Fibroblast of gingiva (primary cell): ENCODE data around the gene TOLLIP.

Experiments
- DNase-seq: peaks from one replicate; pipeline ENCODE4 v3.0.0-alpha.2; 2011; ENCODE audit warnings: low read depth

TOLLIP gene

GRCh38 chr11:1298695-1299492, 10.5 kb downstream of the TOLLIP start:
- DNase-seq = peak; percentile 83

- DNase-seq = no peak
Measured at GRCh38 chr11:1297576-1298473, 11.6 kb downstream of the TOLLIP start.

GRCh38 chr11:1297011-1297575, 12.3 kb downstream of the TOLLIP start:
- no peak for DNase-seq

GRCh38 chr11:1296287-1296686, 13.1 kb downstream of the TOLLIP start:
- DNase-seq = no peak

- DNase-seq = no peak
Measured at GRCh38 chr11:1295591-1295990, 13.8 kb downstream of the TOLLIP start.

- no peak for DNase-seq
Measured at GRCh38 chr11:1295086-1295485, 14.3 kb downstream of the TOLLIP start.

GRCh38 chr11:1293619-1294015, 15.8 kb downstream of the TOLLIP start:
- no peak for DNase-seq

GRCh38 chr11:1292644-1293618, 16.5 kb downstream of the TOLLIP start:
- DNase-seq = no peak

- no peak for DNase-seq
Measured at GRCh38 chr11:1292018-1292643, 17.3 kb downstream of the TOLLIP start.

GRCh38 chr11:1291295-1292017, 18.0 kb downstream of the TOLLIP start:
- DNase-seq = no peak

GRCh38 chr11:1290052-1291040, 19.1 kb downstream of the TOLLIP start:
- DNase-seq = no peak

GRCh38 chr11:1289211-1289935, 20.1 kb downstream of the TOLLIP start:
- DNase-seq = no peak

GRCh38 chr11:1288426-1289151, 20.8 kb downstream of the TOLLIP start:
- no peak for DNase-seq

GRCh38 chr11:1287928-1288327, 21.5 kb downstream of the TOLLIP start:
- no peak for DNase-seq

GRCh38 chr11:1285876-1286275, 23.6 kb downstream of the TOLLIP start:
- DNase-seq = no peak

- DNase-seq = no peak
Measured at GRCh38 chr11:1285316-1285744, 24.1 kb downstream of the TOLLIP start.

- no peak for DNase-seq
Measured at GRCh38 chr11:1283906-1284305, 25.5 kb downstream of the TOLLIP start.

- DNase-seq = no peak
Measured at GRCh38 chr11:1283091-1283511, 26.3 kb downstream of the TOLLIP start.
